ENCODE data around the gene IGF2.

DNA sequence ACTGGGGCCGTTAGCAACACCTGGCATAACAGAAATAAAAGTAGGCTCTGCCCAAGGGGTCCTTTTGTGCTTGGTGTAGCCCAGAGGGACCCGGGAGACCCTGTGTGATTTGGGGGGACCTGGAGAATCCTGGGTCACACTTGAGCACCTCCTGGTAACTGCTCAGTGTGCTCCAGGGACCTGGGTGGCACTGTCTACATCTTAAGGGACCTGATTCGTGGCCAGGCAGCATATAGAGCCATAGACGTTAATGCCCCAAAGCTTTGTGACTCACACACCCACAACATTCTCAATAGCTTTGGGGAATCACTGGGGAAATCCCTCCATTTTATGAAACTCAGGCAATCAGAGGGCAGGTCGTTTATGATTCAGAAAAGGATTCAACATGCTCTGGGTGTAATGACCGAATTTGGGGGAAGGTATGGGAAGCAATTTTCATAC is 3.6 kb upstream of the IGF2 start:
- TF ChIP-seq, protein P1, sequence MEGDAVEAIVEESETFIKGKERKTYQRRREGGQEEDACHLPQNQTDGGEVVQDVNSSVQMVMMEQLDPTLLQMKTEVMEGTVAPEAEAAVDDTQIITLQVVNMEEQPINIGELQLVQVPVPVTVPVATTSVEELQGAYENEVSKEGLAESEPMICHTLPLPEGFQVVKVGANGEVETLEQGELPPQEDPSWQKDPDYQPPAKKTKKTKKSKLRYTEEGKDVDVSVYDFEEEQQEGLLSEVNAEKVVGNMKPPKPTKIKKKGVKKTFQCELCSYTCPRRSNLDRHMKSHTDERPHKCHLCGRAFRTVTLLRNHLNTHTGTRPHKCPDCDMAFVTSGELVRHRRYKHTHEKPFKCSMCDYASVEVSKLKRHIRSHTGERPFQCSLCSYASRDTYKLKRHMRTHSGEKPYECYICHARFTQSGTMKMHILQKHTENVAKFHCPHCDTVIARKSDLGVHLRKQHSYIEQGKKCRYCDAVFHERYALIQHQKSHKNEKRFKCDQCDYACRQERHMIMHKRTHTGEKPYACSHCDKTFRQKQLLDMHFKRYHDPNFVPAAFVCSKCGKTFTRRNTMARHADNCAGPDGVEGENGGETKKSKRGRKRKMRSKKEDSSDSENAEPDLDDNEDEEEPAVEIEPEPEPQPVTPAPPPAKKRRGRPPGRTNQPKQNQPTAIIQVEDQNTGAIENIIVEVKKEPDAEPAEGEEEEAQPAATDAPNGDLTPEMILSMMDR (IDR thresholded peaks at IDR 0.05), result no peak
- TF ChIP-seq, protein P2, sequence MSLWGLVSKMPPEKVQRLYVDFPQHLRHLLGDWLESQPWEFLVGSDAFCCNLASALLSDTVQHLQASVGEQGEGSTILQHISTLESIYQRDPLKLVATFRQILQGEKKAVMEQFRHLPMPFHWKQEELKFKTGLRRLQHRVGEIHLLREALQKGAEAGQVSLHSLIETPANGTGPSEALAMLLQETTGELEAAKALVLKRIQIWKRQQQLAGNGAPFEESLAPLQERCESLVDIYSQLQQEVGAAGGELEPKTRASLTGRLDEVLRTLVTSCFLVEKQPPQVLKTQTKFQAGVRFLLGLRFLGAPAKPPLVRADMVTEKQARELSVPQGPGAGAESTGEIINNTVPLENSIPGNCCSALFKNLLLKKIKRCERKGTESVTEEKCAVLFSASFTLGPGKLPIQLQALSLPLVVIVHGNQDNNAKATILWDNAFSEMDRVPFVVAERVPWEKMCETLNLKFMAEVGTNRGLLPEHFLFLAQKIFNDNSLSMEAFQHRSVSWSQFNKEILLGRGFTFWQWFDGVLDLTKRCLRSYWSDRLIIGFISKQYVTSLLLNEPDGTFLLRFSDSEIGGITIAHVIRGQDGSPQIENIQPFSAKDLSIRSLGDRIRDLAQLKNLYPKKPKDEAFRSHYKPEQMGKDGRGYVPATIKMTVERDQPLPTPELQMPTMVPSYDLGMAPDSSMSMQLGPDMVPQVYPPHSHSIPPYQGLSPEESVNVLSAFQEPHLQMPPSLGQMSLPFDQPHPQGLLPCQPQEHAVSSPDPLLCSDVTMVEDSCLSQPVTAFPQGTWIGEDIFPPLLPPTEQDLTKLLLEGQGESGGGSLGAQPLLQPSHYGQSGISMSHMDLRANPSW (CRISPR knock-in tag; conservative IDR thresholded peaks at IDR 0.05; ENCODE audit: low read depth), result no peak
- no peak for TF ChIP-seq MXD4 (CRISPR knock-in tag; IDR thresholded peaks at IDR 0.05; ENCODE audit: borderline replicate concordance)
